Measurements from ENCODE around the gene MAD1L1.

Gene MAD1L1

GRCh38 chr7:2205036-2205780 lies 27.5 kb downstream of the MAD1L1 start:
- Mint-ChIP-seq H3K9me3 (no peaks in the 10 kb centered on the region), H3K36me3 (ENCODE audit: low read depth) (peaks cover 34% of the 10 kb centered on the region), H3K27ac (peak overlapping the region; percentile 58), H3K4me1 (peaks cover 37% of the 10 kb centered on the region), H3K27me3 (ENCODE audit: low read depth, poor library complexity) (no peaks in the 10 kb centered on the region), H3K4me3 (no peak overlapping the region)
- DNase-seq: no peak
- no peak for TF ChIP-seq CTCF (IDR thresholded peaks at IDR 0.05)

- Mint-ChIP-seq H3K36me3 (ENCODE audit: low read depth) (peaks cover 35% of the 10 kb centered on the region), H3K27ac (no peak overlapping the region), H3K9me3 (no peaks in the 10 kb centered on the region), H3K27me3 (ENCODE audit: low read depth, poor library complexity) (no peaks in the 10 kb centered on the region), H3K4me1 (peaks cover 37% of the 10 kb centered on the region), H3K4me3 (no peak overlapping the region)
- no peak for DNase-seq
- TF ChIP-seq CTCF (IDR thresholded peaks at IDR 0.05): no peak
These were observed 28.3 kb downstream of the MAD1L1 start for GRCh38 chr7:2204446-2204845.

- Mint-ChIP-seq H3K9me3 (no peaks in the 10 kb centered on the region), H3K27ac (peak overlapping the region; percentile 65), H3K36me3 (ENCODE audit: low read depth) (peaks cover 32% of the 10 kb centered on the region), H3K4me3 (no peak overlapping the region), H3K27me3 (ENCODE audit: low read depth, poor library complexity) (no peaks in the 10 kb centered on the region), H3K4me1 (peaks cover 34% of the 10 kb centered on the region)
- no peak for TF ChIP-seq CTCF (IDR thresholded peaks at IDR 0.05)
- DNase-seq: no peak
These were observed 28.9 kb downstream of the MAD1L1 start for GRCh38 chr7:2203766-2204300.

GRCh38 chr7:2202901-2203765 lies 29.6 kb downstream of the MAD1L1 start:
- H3K4me3 Mint-ChIP-seq: no peak overlapping the region
- H3K36me3 Mint-ChIP-seq (ENCODE audit: low read depth): peaks cover 26% of the 10 kb centered on the region
- no peaks in the 10 kb centered on the region for H3K27me3 Mint-ChIP-seq (ENCODE audit: low read depth, poor library complexity)
- H3K9me3 Mint-ChIP-seq: no peaks in the 10 kb centered on the region
- TF ChIP-seq CTCF (IDR thresholded peaks at IDR 0.05): no peak
- H3K27ac Mint-ChIP-seq: no peak overlapping the region
- DNase-seq: no peak
- H3K4me1 Mint-ChIP-seq: peaks cover 27% of the 10 kb centered on the region

- Mint-ChIP-seq H3K9me3 (no peaks in the 10 kb centered on the region), H3K4me3 (no peak overlapping the region), H3K27me3 (ENCODE audit: low read depth, poor library complexity) (no peaks in the 10 kb centered on the region), H3K36me3 (ENCODE audit: low read depth) (peaks cover 24% of the 10 kb centered on the region), H3K27ac (no peak overlapping the region), H3K4me1 (peaks cover 20% of the 10 kb centered on the region)
- DNase-seq: no peak
- TF ChIP-seq CTCF (IDR thresholded peaks at IDR 0.05): no peak
These were observed 30.4 kb downstream of the MAD1L1 start for GRCh38 chr7:2202361-2202761.

Data from nephron progenitor cell (in vitro differentiated cells).